Vagina (tissue), 2 donors: ENCODE measurements around the gene SOX12. TPM values are rescaled to one million over a fixed set of nuclear protein-coding genes. Genes with fewer than 3 reads are reported as not detected.
A peak's percentile ranks its signal among the peaks of the same experiment; 100 is the strongest.
"Not testable (repeated sequence)": the region's sequence is repeated elsewhere in the genome, so short reads cannot be mapped to it uniquely, and the experiment has no call there.

ENCODE experiments used
- DNase-seq, 2 donors: peaks; one replicate each; pipeline ENCODE4 v3.0.0-alpha.2; 2017; ENCODE audit errors: extremely low spot score in 2 of 2
- H3K27ac ChIP-seq: fragments of 200-600 bp; sonication (generic); one replicate; pipeline ENCODE4 v1.5.1; 2019
- H3K27me3 ChIP-seq: fragments of 200-600 bp; sonication (generic); one replicate; pipeline ENCODE4 v1.5.1; 2019
- H3K36me3 ChIP-seq, 2 donors: fragments of 200-600 bp; sonication (generic); one replicate each; pipeline ENCODE4 v1.5.1; 2017 to 2019
- H3K4me1 ChIP-seq: fragments of 200-600 bp; sonication (generic); one replicate; pipeline ENCODE4 v1.5.1; 2019
- H3K4me3 ChIP-seq, 2 donors: fragments of 200-600 bp; sonication (generic); 1 replicate in 1 of 2; 2 replicates in 1 of 2; pipeline ENCODE4 v1.5.1; 2016 to 2019
- H3K9me3 ChIP-seq: fragments of 200-600 bp; sonication (generic); one replicate; pipeline ENCODE4 v1.5.1; 2019
- CTCF ChIP-seq, 3 experiments: fragments of 450-650 bp in 2 of 3; fragments of 200-600 bp in 1 of 3; sonication (generic) in 1 of 3; IDR thresholded peaks; one replicate each; pipeline ENCODE4 v1.5.1; 2017 to 2019; ENCODE audit warnings: antibody characterized with exemption in 3 of 3, mild to moderate bottlenecking in 2 of 3, moderate library complexity in 2 of 3
- POLR2A ChIP-seq, 2 donors: fragments of 450-650 bp; IDR thresholded peaks; one replicate each; pipeline ENCODE4 v1.6.1; 2017; ENCODE audit warnings: antibody characterized with exemption in 2 of 2, mild to moderate bottlenecking in 2 of 2, moderate library complexity in 2 of 2
- POLR2AphosphoS5 ChIP-seq, 2 donors: sonication (generic); formaldehyde crosslinking; IDR thresholded peaks; one replicate each; pipeline ENCODE4 v1.9.0; 2017; ENCODE audit warnings: antibody characterized with exemption in 2 of 2, mild to moderate bottlenecking in 2 of 2, low read depth in 1 of 2; ENCODE audit not compliant: insufficient read depth in 1 of 2
- intact Hi-C: fragments of 100-400 bp; cut with DNase I; formaldehyde crosslinking; loops from one replicate; pipeline ENCODE4 v1.15.1; 2023
- total RNA-seq: library from RNA; depleted of rRNA; stranded (reverse); fragments of >200 nt; gene quantifications from one replicate; pipeline ENCODE4 v1.2.3, GENCODE V29; 2016

The SOX12 gene
- total RNA-seq, 1 donor from 2014 or later = 4.4 TPM

- Histone ChIP-seq H3K27me3 (no peaks in the 10 kb centered on the region), H3K4me1 (no peaks in the 10 kb centered on the region), H3K36me3 (no peaks in the 10 kb centered on the region), H3K27ac (no peak overlapping the region), H3K4me3 (no peak overlapping the region), H3K9me3 (no peaks in the 10 kb centered on the region)
- intact Hi-C loops = no loop called here
- TF ChIP-seq POLR2A (IDR thresholded peaks at IDR 0.05) = no peak
- TF ChIP-seq CTCF (IDR thresholded peaks at IDR 0.05) = no peak
- DNase-seq = no peak
Observed at GRCh38 chr20:353166-353565, 27.8 kb downstream of the SOX12 start.

GRCh38 chr20:354298-354977 is 29.1 kb downstream of the SOX12 start:
- peak in 1 of 2 donors; percentile 20 for TF ChIP-seq POLR2AphosphoS5 (IDR thresholded peaks at IDR 0.05; ENCODE audit: insufficient read depth in 1 of 2, low read depth in 1 of 2)
- TF ChIP-seq CTCF (IDR thresholded peaks at IDR 0.05) = peak; percentile 79 to 92 (median 90)
- TF ChIP-seq POLR2A (IDR thresholded peaks at IDR 0.05) = no peak
- no peak for DNase-seq

GRCh38 chr20:356154-356553 is 30.8 kb downstream of the SOX12 start:
- H3K9me3 ChIP-seq, H3K27me3 ChIP-seq, H3K27ac ChIP-seq, DNase-seq, H3K4me3 ChIP-seq, H3K4me1 ChIP-seq, H3K36me3 ChIP-seq, intact Hi-C loops: not testable (repeated sequence)

More at GRCh38 chr20:354298-354977, 29.1 kb downstream of the SOX12 start:
- no peaks in the 10 kb centered on the region for H3K27me3 ChIP-seq
- intact Hi-C loops = no loop called here
- H3K9me3 ChIP-seq = no peaks in the 10 kb centered on the region
- H3K36me3 ChIP-seq = no peaks in the 10 kb centered on the region
- H3K27ac ChIP-seq = no peak overlapping the region
- H3K4me1 ChIP-seq = no peaks in the 10 kb centered on the region
- H3K4me3 ChIP-seq = no peak overlapping the region

- TF ChIP-seq POLR2AphosphoS5 (IDR thresholded peaks at IDR 0.05; ENCODE audit: insufficient read depth in 1 of 2, low read depth in 1 of 2) = no peak
- no peak for TF ChIP-seq POLR2A (IDR thresholded peaks at IDR 0.05)
- no peak for TF ChIP-seq CTCF (IDR thresholded peaks at IDR 0.05)
- Histone ChIP-seq H3K27ac (no peak overlapping the region), H3K4me3 (no peak overlapping the region), H3K9me3 (no peaks in the 10 kb centered on the region), H3K4me1 (no peaks in the 10 kb centered on the region), H3K36me3 (no peaks in the 10 kb centered on the region), H3K27me3 (no peaks in the 10 kb centered on the region)
- intact Hi-C loops = no loop called here
- no peak for DNase-seq
Observed at GRCh38 chr20:356745-357144, 31.4 kb downstream of the SOX12 start.

GRCh38 chr20:358891-359555 is 33.7 kb downstream of the SOX12 start:
- H3K9me3 ChIP-seq = no peaks in the 10 kb centered on the region
- intact Hi-C loops = no loop called here
- H3K4me3 ChIP-seq = no peak overlapping the region
- TF ChIP-seq CTCF (IDR thresholded peaks at IDR 0.05) (no peak), POLR2AphosphoS5 (IDR thresholded peaks at IDR 0.05; ENCODE audit: insufficient read depth in 1 of 2, low read depth in 1 of 2) (no peak), POLR2A (IDR thresholded peaks at IDR 0.05) (no peak)
- H3K4me1 ChIP-seq = peaks cover 9% of the 10 kb centered on the region
- no peak overlapping the region for H3K27ac ChIP-seq
- DNase-seq = no peak
- H3K27me3 ChIP-seq = no peaks in the 10 kb centered on the region
- no peaks in the 10 kb centered on the region for H3K36me3 ChIP-seq
